ENCODE measurements around the gene MINDY4. TPM values are rescaled to one million over a fixed set of nuclear protein-coding genes. Genes with fewer than 3 reads are reported as not detected.
A peak's percentile ranks its signal among the peaks of the same experiment; 100 is the strongest.

Gene MINDY4
- total RNA-seq (2021; fragmentation: NEBNext Ultra II Directional; extraction: Animal tissue kit (Norgen Biotek cat#: 25700)) = 1 to 10 TPM; 2.3 to 3.3 (median 2.6) TPM
- long read RNA-seq, partial matches to known transcripts = 2 of 4 reads
- long read RNA-seq, other reads (novel, unspliced or antisense) = 1 of 4 reads

- DNase-seq = peak; percentile 68
- H3K27me3 Mint-ChIP-seq (ENCODE audit: insufficient read depth) = no peaks in the 10 kb centered on the region; the same call in 1 of the 2 replicates
- TF ChIP-seq, protein P1, sequence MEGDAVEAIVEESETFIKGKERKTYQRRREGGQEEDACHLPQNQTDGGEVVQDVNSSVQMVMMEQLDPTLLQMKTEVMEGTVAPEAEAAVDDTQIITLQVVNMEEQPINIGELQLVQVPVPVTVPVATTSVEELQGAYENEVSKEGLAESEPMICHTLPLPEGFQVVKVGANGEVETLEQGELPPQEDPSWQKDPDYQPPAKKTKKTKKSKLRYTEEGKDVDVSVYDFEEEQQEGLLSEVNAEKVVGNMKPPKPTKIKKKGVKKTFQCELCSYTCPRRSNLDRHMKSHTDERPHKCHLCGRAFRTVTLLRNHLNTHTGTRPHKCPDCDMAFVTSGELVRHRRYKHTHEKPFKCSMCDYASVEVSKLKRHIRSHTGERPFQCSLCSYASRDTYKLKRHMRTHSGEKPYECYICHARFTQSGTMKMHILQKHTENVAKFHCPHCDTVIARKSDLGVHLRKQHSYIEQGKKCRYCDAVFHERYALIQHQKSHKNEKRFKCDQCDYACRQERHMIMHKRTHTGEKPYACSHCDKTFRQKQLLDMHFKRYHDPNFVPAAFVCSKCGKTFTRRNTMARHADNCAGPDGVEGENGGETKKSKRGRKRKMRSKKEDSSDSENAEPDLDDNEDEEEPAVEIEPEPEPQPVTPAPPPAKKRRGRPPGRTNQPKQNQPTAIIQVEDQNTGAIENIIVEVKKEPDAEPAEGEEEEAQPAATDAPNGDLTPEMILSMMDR (IDR thresholded peaks at IDR 0.05) = peak; percentile 39
- H3K4me3 Mint-ChIP-seq = peak within 1 kb of the TSS; percentile 88
- H3K4me1 Mint-ChIP-seq (ENCODE audit: low read depth) = peaks cover 8% of the 10 kb centered on the region
- H3K36me3 Mint-ChIP-seq (ENCODE audit: low read depth) = no peaks in the 10 kb centered on the region
- H3K27ac Mint-ChIP-seq = peak within 1 kb of the TSS; percentile 76
- no peaks in the 10 kb centered on the region for H3K9me3 Mint-ChIP-seq
Measured at GRCh38 chr7:30771174-30771879, at the start of gene MINDY4. TSS of gene MINDY4 (plus strand) at chr7:30771417. CDS start at chr7:30771494, 77 bp downstream.

- H3K4me3 Mint-ChIP-seq = no peak overlapping the region
- TF ChIP-seq, protein P1 (IDR thresholded peaks at IDR 0.05) = no peak
- H3K36me3 Mint-ChIP-seq (ENCODE audit: low read depth) = peaks cover 12% of the 10 kb centered on the region
- H3K27ac Mint-ChIP-seq = no peak overlapping the region
- peaks cover 26% of the 10 kb centered on the region for H3K9me3 Mint-ChIP-seq
- no peak for DNase-seq
- peaks cover 2% of the 10 kb centered on the region for H3K4me1 Mint-ChIP-seq (ENCODE audit: low read depth)
- H3K27me3 Mint-ChIP-seq (ENCODE audit: insufficient read depth) = peaks cover 30% of the 10 kb centered on the region
Measured at GRCh38 chr7:30722187-30722586, 49.0 kb upstream of the MINDY4 start.

DNA sequence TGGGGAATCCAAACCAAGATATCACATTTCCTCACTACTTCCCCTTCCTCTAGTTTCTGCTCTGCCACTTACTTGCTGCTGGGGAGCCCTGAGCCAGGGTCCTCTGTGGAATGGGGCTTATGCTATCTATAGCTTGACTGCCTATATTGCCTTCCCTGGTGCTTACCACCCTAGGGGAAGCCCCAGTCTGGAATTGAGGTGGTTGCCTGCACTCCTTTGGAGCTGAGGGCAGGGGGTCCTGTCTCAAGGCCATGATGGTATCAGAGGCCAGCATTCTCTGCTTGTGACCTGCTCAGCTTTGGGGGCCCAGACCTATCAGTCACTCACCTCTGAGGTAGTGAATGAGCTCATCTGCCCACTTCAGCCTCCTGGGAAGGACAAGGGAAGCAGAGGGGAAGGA, 48.5 kb upstream of the MINDY4 start:
- Mint-ChIP-seq H3K36me3 (ENCODE audit: low read depth) (peaks cover 10% of the 10 kb centered on the region), H3K9me3 (peaks cover 23% of the 10 kb centered on the region), H3K4me3 (no peak overlapping the region), H3K27me3 (ENCODE audit: insufficient read depth) (peaks cover 32% of the 10 kb centered on the region), H3K4me1 (ENCODE audit: low read depth) (no peaks in the 10 kb centered on the region), H3K27ac (no peak overlapping the region)
- TF ChIP-seq, protein P1 (IDR thresholded peaks at IDR 0.05) = no peak
- DNase-seq = no peak

GRCh38 chr7:30723776-30724175, 47.4 kb upstream of the MINDY4 start:
- TF ChIP-seq, protein P1 (IDR thresholded peaks at IDR 0.05) = no peak
- no peaks in the 10 kb centered on the region for H3K4me1 Mint-ChIP-seq (ENCODE audit: low read depth)
- no peak overlapping the region for H3K4me3 Mint-ChIP-seq
- no peaks in the 10 kb centered on the region for H3K36me3 Mint-ChIP-seq (ENCODE audit: low read depth)
- H3K27ac Mint-ChIP-seq = no peak overlapping the region
- peaks cover 13% of the 10 kb centered on the region for H3K9me3 Mint-ChIP-seq
- H3K27me3 Mint-ChIP-seq (ENCODE audit: insufficient read depth) = peaks cover 34% of the 10 kb centered on the region
- DNase-seq = no peak

DNA sequence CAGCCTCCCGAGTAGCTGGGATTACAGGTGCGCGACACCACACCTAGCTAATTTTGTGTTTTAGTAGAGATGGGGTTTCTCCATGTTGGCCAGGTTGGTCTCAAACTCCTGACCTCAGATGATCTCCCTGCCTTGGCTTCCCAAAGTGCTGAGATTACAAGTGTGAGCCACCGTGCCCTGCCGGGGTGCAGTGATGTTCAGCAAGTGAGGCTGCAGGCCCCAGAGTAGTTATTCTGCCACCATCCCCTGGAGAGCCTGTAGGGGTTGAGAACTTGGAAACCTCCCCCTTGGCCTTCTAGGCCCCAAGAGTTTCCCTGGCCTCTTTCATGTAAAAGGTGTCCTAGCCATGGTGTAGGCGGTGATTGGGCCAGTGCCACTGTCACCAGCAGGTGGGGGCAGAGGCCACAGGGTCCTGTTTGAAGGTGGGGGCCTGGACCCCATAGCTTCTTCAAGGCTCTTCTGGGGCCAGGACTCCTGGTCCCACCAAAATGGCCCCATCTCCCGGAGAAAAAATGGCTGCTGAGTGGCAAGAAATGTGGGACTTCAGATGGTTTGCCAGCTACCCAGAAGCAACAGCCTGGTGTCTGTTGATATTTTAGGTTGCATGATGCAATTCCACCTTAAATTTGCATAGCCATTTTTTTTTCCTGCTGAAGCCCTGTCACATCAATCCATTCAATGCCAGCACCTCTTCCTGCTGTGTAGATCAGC, 44.8 kb upstream of the MINDY4 start:
- H3K27ac Mint-ChIP-seq = no peak overlapping the region
- TF ChIP-seq, protein P1 (IDR thresholded peaks at IDR 0.05) = no peak
- peaks cover 50% of the 10 kb centered on the region for H3K27me3 Mint-ChIP-seq (ENCODE audit: insufficient read depth)
- no peaks in the 10 kb centered on the region for H3K4me1 Mint-ChIP-seq (ENCODE audit: low read depth)
- no peak for DNase-seq
- H3K9me3 Mint-ChIP-seq = no peaks in the 10 kb centered on the region
- no peaks in the 10 kb centered on the region for H3K36me3 Mint-ChIP-seq (ENCODE audit: low read depth)
- no peak overlapping the region for H3K4me3 Mint-ChIP-seq

Data from HFFc6 (cell line).